Mesenchymal stem cell (in vitro differentiated cells and primary cell): ENCODE results near the gene IPO8. TPM values are rescaled to one million over a fixed set of nuclear protein-coding genes. Genes with fewer than 3 reads are reported as not detected.

ENCODE experiments used
- DNase-seq: peaks from one replicate; pipeline ENCODE4 v3.0.0-alpha.2; 2013
- H2AFZ ChIP-seq: one replicate; pipeline ENCODE4 v1.6.1; 2013; ENCODE audit warnings: low read depth, mild to moderate bottlenecking, control low read depth, inconsistent platforms, low read length, moderate library complexity
- H2AK5ac ChIP-seq: 2 replicates; pipeline ENCODE4 v1.6.1; 2013; ENCODE audit warnings: low read length, moderate library complexity, mild to moderate bottlenecking, inconsistent platforms; ENCODE audit not compliant: severe bottlenecking
- H2BK120ac ChIP-seq: one replicate; pipeline ENCODE4 v1.6.1; 2013; ENCODE audit warnings: low read depth, mild to moderate bottlenecking, inconsistent platforms, low read length, moderate library complexity
- H2BK12ac ChIP-seq, 2 experiments: one replicate each; pipeline ENCODE4 v1.6.1; 2013; ENCODE audit warnings: inconsistent platforms in 2 of 2, low read length in 2 of 2, mild to moderate bottlenecking in 2 of 2, moderate library complexity in 2 of 2, control low read depth in 1 of 2
- H2BK15ac ChIP-seq: one replicate; pipeline ENCODE4 v1.6.1; 2013; ENCODE audit warnings: mild to moderate bottlenecking, low read depth, inconsistent platforms; ENCODE audit not compliant: poor library complexity, severe bottlenecking
- H2BK5ac ChIP-seq: 2 replicates; pipeline ENCODE4 v1.6.1; 2013; ENCODE audit warnings: low read depth, mild to moderate bottlenecking, low read length, control low read depth, inconsistent platforms; ENCODE audit not compliant: poor library complexity, severe bottlenecking
- H3K14ac ChIP-seq, 2 experiments: one replicate each; pipeline ENCODE4 v1.6.1; 2013; ENCODE audit warnings: inconsistent platforms in 2 of 2, low read length in 2 of 2, control low read depth in 1 of 2, mild to moderate bottlenecking in 1 of 2, moderate library complexity in 1 of 2
- H3K18ac ChIP-seq, 2 experiments: one replicate each; pipeline ENCODE4 v1.6.1; 2013; ENCODE audit warnings: inconsistent platforms in 2 of 2, low read length in 2 of 2, control low read depth in 1 of 2, low read depth in 1 of 2, mild to moderate bottlenecking in 1 of 2
- H3K23ac ChIP-seq, 2 experiments: one replicate each; pipeline ENCODE4 v1.6.1; 2013; ENCODE audit warnings: inconsistent platforms in 2 of 2, low read length in 2 of 2, mild to moderate bottlenecking in 2 of 2, moderate library complexity in 2 of 2, control low read depth in 1 of 2
- H3K27ac ChIP-seq: 2 replicates; pipeline ENCODE4 v1.5.1; 2013; ENCODE audit warnings: mild to moderate bottlenecking, moderate library complexity, low read length, control low read depth, inconsistent platforms; ENCODE audit not compliant: poor library complexity, severe bottlenecking
- H3K27me3 ChIP-seq, 2 experiments: 2 replicates each; pipeline versions ENCODE4 v1.6.1 to v1.7.0; 2013; ENCODE audit warnings: low read length in 2 of 2, mild to moderate bottlenecking in 2 of 2, moderate library complexity in 2 of 2, control low read depth in 1 of 2, inconsistent platforms in 1 of 2; ENCODE audit not compliant: control insufficient read depth in 1 of 2, insufficient read depth in 1 of 2
- H3K36me3 ChIP-seq, 2 experiments: 2 replicates each; pipeline versions ENCODE4 v1.6.1 to v1.7.0; 2013; ENCODE audit warnings: low read length in 2 of 2, control low read depth in 1 of 2, inconsistent platforms in 1 of 2, low read depth in 1 of 2, mild to moderate bottlenecking in 1 of 2; ENCODE audit not compliant: insufficient read depth in 2 of 2, control insufficient read depth in 1 of 2
- H3K4ac ChIP-seq, 2 experiments: one replicate each; pipeline ENCODE4 v1.6.1; 2013; ENCODE audit warnings: inconsistent platforms in 2 of 2, low read length in 2 of 2, mild to moderate bottlenecking in 2 of 2, moderate library complexity in 2 of 2, control low read depth in 1 of 2, low read depth in 1 of 2
- H3K4me1 ChIP-seq: 2 replicates; pipeline ENCODE4 v1.6.1; 2013; ENCODE audit warnings: low read depth, low read length, control low read depth; ENCODE audit not compliant: control insufficient read depth, insufficient read depth
- H3K4me2 ChIP-seq: 2 replicates; pipeline ENCODE4 v1.6.1; 2013; ENCODE audit warnings: low read length, mild to moderate bottlenecking, inconsistent platforms; ENCODE audit not compliant: poor library complexity, severe bottlenecking
- H3K4me3 ChIP-seq, 2 experiments: 2 replicates each; pipeline versions ENCODE4 v1.5.1 to v1.7.0; 2013; ENCODE audit warnings: low read length in 2 of 2, mild to moderate bottlenecking in 2 of 2, control low read depth in 1 of 2, low read depth in 1 of 2; ENCODE audit not compliant: insufficient read depth in 1 of 2
- H3K79me1 ChIP-seq: replicated peaks from 2 replicates; pipeline ENCODE4 v1.6.1; 2013; ENCODE audit warnings: mild to moderate bottlenecking, control low read depth, low read length, inconsistent platforms; ENCODE audit not compliant: poor library complexity, severe bottlenecking
- H3K9ac ChIP-seq: 2 replicates; pipeline ENCODE4 v1.7.0; 2013; ENCODE audit warnings: mild to moderate bottlenecking, low read length, moderate library complexity
- H3K9me3 ChIP-seq: 2 replicates; pipeline ENCODE4 v1.7.0; 2013; ENCODE audit warnings: mild to moderate bottlenecking, low read length; ENCODE audit not compliant: control insufficient read depth
- H4K8ac ChIP-seq: one replicate; pipeline ENCODE4 v1.6.1; 2013; ENCODE audit warnings: inconsistent platforms, mild to moderate bottlenecking, low read length, moderate library complexity
- H4K91ac ChIP-seq: one replicate; pipeline ENCODE4 v1.6.1; 2013; ENCODE audit warnings: mild to moderate bottlenecking, low read length, inconsistent platforms
- WGBS: methylation state at CpG from one replicate; pipeline ENCODE4 v1.1.7; 2013; ENCODE audit warnings: mixed read lengths; 5-methylcytosine and 5-hydroxymethylcytosine counted together
- polyA plus RNA-seq, 2 experiments: library from polyadenylated mRNA; stranded (reverse); fragments of 200-250 nt; gene quantifications; one replicate each; pipeline ENCODE4 v1.2.3, GENCODE V29; 2013

IPO8 gene
- polyA plus RNA-seq (2013, experiment 1 of 2) = 23.3 TPM
- 23.0 TPM for polyA plus RNA-seq (2013, experiment 2 of 2)

DNA sequence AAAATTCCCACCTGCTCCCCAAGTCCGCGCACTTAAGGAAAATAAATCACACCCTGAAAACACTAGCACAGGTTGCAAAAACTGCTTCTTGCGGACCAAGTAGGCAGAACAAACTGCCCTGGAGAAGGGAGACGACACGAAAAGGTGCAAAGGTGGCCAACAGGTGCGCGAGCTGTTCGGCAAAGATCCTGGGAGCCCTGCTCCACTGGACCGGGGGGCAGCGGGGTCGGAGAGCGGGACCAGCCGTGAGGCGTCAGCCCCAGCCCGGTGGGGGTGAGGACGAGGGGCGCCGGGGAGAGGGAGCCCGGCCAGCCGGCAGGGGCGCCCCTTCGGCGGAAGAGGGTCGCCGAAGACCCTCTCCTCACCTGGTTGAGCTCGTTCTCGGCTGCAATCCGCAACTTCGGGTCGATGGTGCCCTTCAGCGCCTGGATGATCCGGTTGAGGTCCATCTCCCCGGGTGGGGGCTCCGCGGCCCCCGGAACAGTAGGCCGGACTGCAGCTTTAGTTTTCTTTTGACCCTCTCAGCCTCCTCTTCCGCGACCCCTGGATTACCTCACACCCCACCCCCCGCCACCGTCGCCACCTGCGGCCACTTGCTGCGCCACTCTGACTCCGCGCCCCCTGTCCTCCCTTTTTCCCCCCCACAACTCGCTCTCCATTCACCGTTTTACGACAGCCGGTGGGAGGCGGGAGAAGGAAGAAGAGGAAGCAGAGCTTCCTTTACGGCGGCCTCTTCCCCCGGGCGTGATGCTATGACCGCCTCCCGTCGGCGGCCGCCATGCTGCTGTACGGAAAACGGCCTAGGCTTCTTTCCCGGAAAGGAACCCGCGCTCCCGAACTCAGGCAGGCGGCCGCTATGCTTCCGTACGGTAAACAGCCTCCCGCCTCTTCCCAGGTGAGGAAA, at the start of gene IPO8:
TSS of gene IPO8 (minus strand) at position 671 of the 904 bp plus-strand sequence. CDS start at position 449, 222 bp downstream.
- Histone ChIP-seq H3K18ac (peak within 1 kb of the TSS; percentile 41 to 98), H3K9ac (peak within 1 kb of the TSS; percentile 91), H3K4ac (peak within 1 kb of the TSS; percentile 82 to 92), H3K4me1 (peaks cover 7% of the 10 kb centered on the region), H3K14ac (peak within 1 kb of the TSS in 1 of 2 experiments; percentile 88), H3K27me3 (no peaks in the 10 kb centered on the region), H2BK12ac (no peak within 1 kb of the TSS), H3K36me3 (no peaks in the 10 kb centered on the region), H4K91ac (peak within 1 kb of the TSS; percentile 84), H3K27ac (no peak within 1 kb of the TSS), H3K4me2 (peak within 1 kb of the TSS; percentile 55), H3K9me3 (no peaks in the 10 kb centered on the region), H4K8ac (peak within 1 kb of the TSS; percentile 97), H2AK5ac (peak within 1 kb of the TSS; percentile 2), H2AFZ (peak within 1 kb of the TSS; percentile 66), H3K4me3 (peak within 1 kb of the TSS; percentile 86 to 94), H2BK15ac (peak within 1 kb of the TSS; percentile 54), H2BK120ac (peak within 1 kb of the TSS; percentile 6), H2BK5ac (no peak within 1 kb of the TSS), H3K79me1 (peaks cover 6% of the 10 kb centered on the region), H3K23ac (peak within 1 kb of the TSS; percentile 2 to 30)
- DNase-seq = peak; percentile 95
- WGBS = 1% methylated on average over 57 of the region's 71 CpGs

- H3K4ac ChIP-seq = no peak overlapping the region
- H3K14ac ChIP-seq = no peak overlapping the region
- no peak overlapping the region for H3K4me2 ChIP-seq
- no peak overlapping the region for H3K9ac ChIP-seq
- peaks cover 15% of the 10 kb centered on the region for H3K79me1 ChIP-seq
- H3K4me3 ChIP-seq = no peak overlapping the region
- peaks cover 4 to 37% of the 10 kb centered on the region in 2 experiments for H3K36me3 ChIP-seq
- no peak overlapping the region for H2AFZ ChIP-seq
- H3K23ac ChIP-seq = no peak overlapping the region
- 96% methylated on average over 2 of the region's 2 CpGs for WGBS
- no peak overlapping the region for H3K27ac ChIP-seq
- no peaks in the 10 kb centered on the region for H3K27me3 ChIP-seq
- no peak overlapping the region for H2BK12ac ChIP-seq
- no peak overlapping the region for H2BK120ac ChIP-seq
- no peak overlapping the region for H3K18ac ChIP-seq
- no peak for DNase-seq
- H4K8ac ChIP-seq = no peak overlapping the region
- H4K91ac ChIP-seq = no peak overlapping the region
- no peak overlapping the region for H2BK5ac ChIP-seq
- no peak overlapping the region for H2BK15ac ChIP-seq
- peaks cover under 1% of the 10 kb centered on the region for H3K9me3 ChIP-seq
- H2AK5ac ChIP-seq = no peak overlapping the region
- no peaks in the 10 kb centered on the region for H3K4me1 ChIP-seq
Observed at GRCh38 chr12:30744321-30744720, 48.7 kb upstream of the IPO8 start.

DNA sequence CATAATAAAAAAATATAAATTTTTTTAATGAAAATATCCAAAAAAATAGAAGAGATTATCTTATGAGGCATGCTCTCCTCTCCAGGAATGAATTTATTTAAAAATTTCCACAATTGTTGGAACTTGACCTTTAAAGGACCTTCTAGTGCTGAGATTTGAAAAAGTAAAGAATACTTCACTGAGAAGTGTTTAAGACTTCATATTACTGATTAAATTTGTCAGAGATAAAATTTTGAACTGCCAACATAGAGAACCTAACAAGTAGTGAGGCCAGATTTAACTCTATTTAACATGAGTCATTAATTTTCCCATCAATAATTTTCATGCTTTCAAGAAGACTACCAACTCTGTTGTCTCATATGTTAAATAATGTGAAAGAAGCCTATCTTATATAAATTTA, 44.6 kb upstream of the IPO8 start:
- Histone ChIP-seq H3K4me1 (no peaks in the 10 kb centered on the region), H3K4ac (no peak overlapping the region), H2AK5ac (no peak overlapping the region), H2AFZ (no peak overlapping the region), H2BK15ac (no peak overlapping the region), H3K27ac (no peak overlapping the region), H3K14ac (no peak overlapping the region), H3K4me2 (no peak overlapping the region), H3K36me3 (peaks cover 3 to 59% of the 10 kb centered on the region in 2 experiments), H3K4me3 (no peak overlapping the region), H3K18ac (no peak overlapping the region), H2BK12ac (no peak overlapping the region), H3K9ac (no peak overlapping the region), H4K91ac (no peak overlapping the region), H3K27me3 (no peaks in the 10 kb centered on the region), H2BK120ac (no peak overlapping the region), H3K23ac (no peak overlapping the region), H4K8ac (no peak overlapping the region), H3K9me3 (peaks cover 4% of the 10 kb centered on the region), H2BK5ac (no peak overlapping the region), H3K79me1 (peaks cover 12% of the 10 kb centered on the region)
- DNase-seq = no peak

DNA sequence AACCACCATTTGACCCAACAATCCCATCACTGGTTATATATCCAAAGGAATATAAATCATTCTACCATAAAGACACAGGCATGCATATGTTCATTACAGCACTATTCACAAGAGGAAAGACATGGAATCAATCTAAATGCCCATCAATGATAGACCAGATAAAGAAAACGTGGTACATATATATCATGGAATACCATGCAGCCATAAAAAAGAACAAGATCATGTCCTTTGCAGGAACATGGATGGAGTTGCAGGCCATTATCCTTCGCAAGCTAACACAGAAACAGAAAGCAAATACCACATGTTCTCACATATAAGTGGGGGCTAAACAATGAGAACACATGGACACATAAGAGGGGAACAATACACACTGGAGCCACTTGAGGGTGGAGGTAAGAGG, 43.4 kb upstream of the IPO8 start:
- no peak overlapping the region for H2BK15ac ChIP-seq
- H3K9ac ChIP-seq = no peak overlapping the region
- no peaks in the 10 kb centered on the region for H3K4me1 ChIP-seq
- no peak overlapping the region for H2BK120ac ChIP-seq
- no peak overlapping the region for H2AK5ac ChIP-seq
- H3K4me2 ChIP-seq = no peak overlapping the region
- no peak overlapping the region for H3K23ac ChIP-seq
- no peak overlapping the region for H4K91ac ChIP-seq
- H2AFZ ChIP-seq = no peak overlapping the region
- no peak overlapping the region for H3K27ac ChIP-seq
- H3K14ac ChIP-seq = no peak overlapping the region
- WGBS = 100% methylated on average over 1 of the region's 2 CpGs
- no peak overlapping the region for H3K4ac ChIP-seq
- peaks cover 3 to 69% of the 10 kb centered on the region in 2 experiments for H3K36me3 ChIP-seq
- no peak overlapping the region for H2BK5ac ChIP-seq
- DNase-seq = no peak
- H3K27me3 ChIP-seq = no peaks in the 10 kb centered on the region
- H3K4me3 ChIP-seq = no peak overlapping the region
- no peak overlapping the region for H2BK12ac ChIP-seq
- H3K18ac ChIP-seq = no peak overlapping the region
- peaks cover 14% of the 10 kb centered on the region for H3K79me1 ChIP-seq
- peaks cover 4% of the 10 kb centered on the region for H3K9me3 ChIP-seq
- no peak overlapping the region for H4K8ac ChIP-seq
